WERI-Rb-1 (cell line): ENCODE measurements around the gene SYT9.

ENCODE experiments used
- DNase-seq: peaks from one replicate; pipeline ENCODE4 v3.0.0-alpha.2; 2020
- H3K27ac ChIP-seq: fragments of 250-450 bp; sonication (Bioruptor Pico); 2 replicates; pipeline ENCODE4 v1.5.1; 2020; ENCODE audit warnings: mild to moderate bottlenecking, moderate library complexity
- H3K27me3 ChIP-seq: fragments of 250-450 bp; sonication (Bioruptor Pico); 2 replicates; pipeline ENCODE4 v1.5.1; 2021; ENCODE audit warnings: mild to moderate bottlenecking, low read depth, moderate library complexity; ENCODE audit not compliant: insufficient read depth, severe bottlenecking
- H3K36me3 ChIP-seq: fragments of 250-450 bp; sonication (Bioruptor Pico); 2 replicates; pipeline ENCODE4 v1.5.1; 2020; ENCODE audit warnings: mild to moderate bottlenecking, moderate library complexity
- H3K4me3 ChIP-seq: 2 replicates; pipeline ENCODE4 v1.5.1; 2011; ENCODE audit warnings: low read depth, mild to moderate bottlenecking, control low read depth, low read length
- H3K9me3 ChIP-seq: fragments of 250-450 bp; sonication (Bioruptor Pico); 2 replicates; pipeline ENCODE4 v1.5.1; 2021; ENCODE audit warnings: mild to moderate bottlenecking, moderate library complexity; ENCODE audit not compliant: severe bottlenecking
- CTCF ChIP-seq: IDR thresholded peaks from 2 replicates; pipeline ENCODE4 v1.5.1; 2011; ENCODE audit warnings: low read depth, mild to moderate bottlenecking, control low read depth, inconsistent platforms, low read length

SYT9 gene

GRCh38 chr11:7348432-7349304 is 97.0 kb downstream of the SYT9 start:
- no peak overlapping the region for H3K4me3 ChIP-seq
- H3K36me3 ChIP-seq, result no peaks in the 10 kb centered on the region
- peak; percentile 7 for DNase-seq
- no peaks in the 10 kb centered on the region for H3K9me3 ChIP-seq
- peaks cover 82% of the 10 kb centered on the region for H3K27me3 ChIP-seq
- TF ChIP-seq CTCF, result no peak
- no peak overlapping the region for H3K27ac ChIP-seq

GRCh38 chr11:7351228-7351627 is 99.5 kb downstream of the SYT9 start:
- no peak overlapping the region for H3K27ac ChIP-seq
- TF ChIP-seq CTCF, result no peak
- peaks cover 66% of the 10 kb centered on the region for H3K27me3 ChIP-seq
- no peak for DNase-seq
- no peaks in the 10 kb centered on the region for H3K36me3 ChIP-seq
- no peak overlapping the region for H3K4me3 ChIP-seq
- no peaks in the 10 kb centered on the region for H3K9me3 ChIP-seq

GRCh38 chr11:7353100-7353499 is 101.4 kb downstream of the SYT9 start:
- Histone ChIP-seq H3K4me3 (no peak overlapping the region), H3K27me3 (peaks cover 54% of the 10 kb centered on the region), H3K27ac (no peak overlapping the region), H3K36me3 (no peaks in the 10 kb centered on the region), H3K9me3 (no peaks in the 10 kb centered on the region)
- peak; percentile 32; the same call in 1 of the 2 replicates for TF ChIP-seq CTCF
- DNase-seq, result peak; percentile 8

GRCh38 chr11:7364660-7365059 is 113.0 kb downstream of the SYT9 start:
- H3K4me3 ChIP-seq, result no peak overlapping the region
- no peak overlapping the region for H3K27ac ChIP-seq
- H3K36me3 ChIP-seq, result no peaks in the 10 kb centered on the region
- H3K9me3 ChIP-seq, result no peaks in the 10 kb centered on the region
- no peak for TF ChIP-seq CTCF
- DNase-seq, result no peak
- peaks cover 5% of the 10 kb centered on the region for H3K27me3 ChIP-seq

- no peaks in the 10 kb centered on the region for H3K9me3 ChIP-seq
- H3K4me3 ChIP-seq, result no peak overlapping the region
- H3K27ac ChIP-seq, result no peak overlapping the region
- no peak for TF ChIP-seq CTCF
- no peaks in the 10 kb centered on the region for H3K36me3 ChIP-seq
- no peak for DNase-seq
- peaks cover 5% of the 10 kb centered on the region for H3K27me3 ChIP-seq
Observed at GRCh38 chr11:7367803-7368202, 116.1 kb downstream of the SYT9 start.
